Omental fat pad (tissue), 4 donors: Measurements from ENCODE around the gene SCAP. TPM values are rescaled to one million over a fixed set of nuclear protein-coding genes. Genes with fewer than 3 reads are reported as not detected.

Source experiments
- ATAC-seq: fragments of 150-250 bp; one replicate; pipeline ENCODE4 v1.9.1; 2016; ENCODE audit warnings: mild to moderate bottlenecking, moderate library complexity; ENCODE audit not compliant: low FRiP score
- DNase-seq: peaks from one replicate; pipeline ENCODE4 v3.0.0-alpha.2; 2019; ENCODE audit warnings: low spot score
- CTCF ChIP-seq, 3 donors: fragments of 450-650 bp; IDR thresholded peaks; one replicate each; pipeline ENCODE4 v1.5.1; 2016 to 2017; ENCODE audit warnings: antibody characterized with exemption in 3 of 3, mild to moderate bottlenecking in 3 of 3, moderate library complexity in 2 of 3
- total RNA-seq, 4 donors: library from RNA; depleted of rRNA; stranded (reverse); fragments of >200 nt; gene quantifications; one replicate each; pipeline ENCODE4 v1.1.0, GENCODE V29; 2016

Gene SCAP
- total RNA-seq, 4 donors from 2014 or later: 57.7 to 83.2 (median 78.7) TPM

- TF ChIP-seq CTCF (IDR thresholded peaks at IDR 0.05): no peak
- DNase-seq (no peak), ATAC-seq (no peak)
These were observed 33.8 kb downstream of the SCAP start for GRCh38 chr3:47441796-47442551.

GRCh38 chr3:47440131-47440530, 35.6 kb downstream of the SCAP start:
- ATAC-seq (no peak), DNase-seq (no peak)
- TF ChIP-seq CTCF (IDR thresholded peaks at IDR 0.05): no peak

GRCh38 chr3:47436180-47436579, 39.6 kb downstream of the SCAP start:
- TF ChIP-seq CTCF (IDR thresholded peaks at IDR 0.05): no peak
- ATAC-seq (no peak), DNase-seq (no peak)

- no peak for ATAC-seq
- DNase-seq: no peak
- no peak for TF ChIP-seq CTCF (IDR thresholded peaks at IDR 0.05)
These were observed 40.9 kb downstream of the SCAP start for GRCh38 chr3:47434849-47435248.

- DNase-seq: no peak
- no peak for ATAC-seq
- TF ChIP-seq CTCF (IDR thresholded peaks at IDR 0.05): no peak
These were observed 41.9 kb downstream of the SCAP start for GRCh38 chr3:47433796-47434195.

GRCh38 chr3:47432673-47433072, 43.1 kb downstream of the SCAP start:
- ATAC-seq: no peak
- DNase-seq: no peak
- no peak for TF ChIP-seq CTCF (IDR thresholded peaks at IDR 0.05)

GRCh38 chr3:47431225-47431624, 44.5 kb downstream of the SCAP start:
- no peak for ATAC-seq
- DNase-seq: no peak
- no peak for TF ChIP-seq CTCF (IDR thresholded peaks at IDR 0.05)
